Urothelium cell line (cell line): ENCODE results near the gene SLC6A9.

Source experiments
- DNase-seq: peaks from one replicate; pipeline ENCODE4 v3.0.0; 2011; ENCODE audit warnings: low spot score, mixed read lengths
- FAIRE-seq: peaks from 2 replicates; lab custom pipeline; 2011; peaks lifted over from hg19 to GRCh38; lab: Jason Lieb, UNC

The SLC6A9 gene

GRCh38 chr1:43975249-43975961, 55.9 kb downstream of the SLC6A9 start:
- FAIRE-seq (peak; percentile 27), DNase-seq (no peak)

GRCh38 chr1:43974443-43975248, 56.6 kb downstream of the SLC6A9 start, which contains the start of gene ATP6V0B:
TSS of gene ATP6V0B (plus strand) at chr1:43974960. CDS start at chr1:43975041, 81 bp downstream.
- peak; percentile 99 for DNase-seq
- peak; percentile 99 for FAIRE-seq

GRCh38 chr1:43973981-43974442, 57.2 kb downstream of the SLC6A9 start:
- DNase-seq (no peak), FAIRE-seq (no peak)

- DNase-seq (no peak), FAIRE-seq (no peak)
Observed at GRCh38 chr1:43971336-43971980, 59.8 kb downstream of the SLC6A9 start.

GRCh38 chr1:43970911-43971310, 60.4 kb downstream of the SLC6A9 start:
- no peak for DNase-seq
- FAIRE-seq: no peak

- FAIRE-seq: peak; percentile 32
- DNase-seq: no peak
Observed at GRCh38 chr1:43970502-43970901, 60.8 kb downstream of the SLC6A9 start.

- DNase-seq: peak; percentile 100
- peak; percentile 98 for FAIRE-seq
Observed at GRCh38 chr1:43969746-43970466, 61.4 kb downstream of the SLC6A9 start, which contains the start of gene DPH2. TSS of gene DPH2 (plus strand) at chr1:43970010. CDS start at chr1:43970176, 166 bp downstream.

- FAIRE-seq (no peak), DNase-seq (no peak)
Observed at GRCh38 chr1:43969416-43969745, 61.9 kb downstream of the SLC6A9 start.

- FAIRE-seq (no peak), DNase-seq (peak; percentile 56)
Observed at GRCh38 chr1:43968348-43968948, 62.8 kb downstream of the SLC6A9 start.

GRCh38 chr1:43965316-43965715, 65.9 kb downstream of the SLC6A9 start:
- no peak for FAIRE-seq
- no peak for DNase-seq

- no peak for FAIRE-seq
- no peak for DNase-seq
Observed at GRCh38 chr1:43963890-43964289, 67.4 kb downstream of the SLC6A9 start.

GRCh38 chr1:43963006-43963405, 68.3 kb downstream of the SLC6A9 start:
- FAIRE-seq: no peak
- DNase-seq: no peak

GRCh38 chr1:43962324-43962723, 68.9 kb downstream of the SLC6A9 start:
- FAIRE-seq: peak; percentile 63

GRCh38 chr1:43961692-43962091, 69.6 kb downstream of the SLC6A9 start:
- FAIRE-seq: no peak
- no peak for DNase-seq

More at GRCh38 chr1:43962324-43962723, 68.9 kb downstream of the SLC6A9 start:
- no peak for DNase-seq

GRCh38 chr1:43960798-43961197, 70.5 kb downstream of the SLC6A9 start:
- DNase-seq (no peak), FAIRE-seq (no peak)

GRCh38 chr1:43958351-43959255, 72.7 kb downstream of the SLC6A9 start:
- no peak for DNase-seq
- peak; percentile 76 for FAIRE-seq

GRCh38 chr1:43957407-43958040, 73.7 kb downstream of the SLC6A9 start:
- FAIRE-seq (peak; percentile 5), DNase-seq (no peak)

- DNase-seq (no peak), FAIRE-seq (peak; percentile 17)
Observed at GRCh38 chr1:43956234-43956633, 75.0 kb downstream of the SLC6A9 start.

GRCh38 chr1:43954036-43954435, 77.2 kb downstream of the SLC6A9 start:
- FAIRE-seq: no peak
- DNase-seq: no peak
